NOMO-1 (cell line): ENCODE results near the gene CENPV.
"Not testable (repeated sequence)": the region's sequence is repeated elsewhere in the genome, so short reads cannot be mapped to it uniquely, and the experiment has no call there.

Experiments
- DNase-seq, 2 experiments: peaks; one replicate each; lab custom pipeline; 2025; ENCODE audit not compliant: unreplicated experiment in 2 of 2; lab: John Stamatoyannopoulos, UW

Gene CENPV

GRCh38 chr17:16353317-16354174, at the start of gene CENPV:
Gene CENPV (minus strand): TSS chr17:16353469. CDS start chr17:16353436, 33 bp downstream.
- DNase-seq: peak; percentile 34 to 59

GRCh38 chr17:16398270-16399267, 45.3 kb upstream of the CENPV start:
- no peak for DNase-seq

GRCh38 chr17:16396693-16397092, 43.4 kb upstream of the CENPV start:
- DNase-seq: not testable (repeated sequence)

GRCh38 chr17:16395887-16396286, 42.6 kb upstream of the CENPV start:
- DNase-seq: not testable (repeated sequence)

GRCh38 chr17:16392491-16392890, 39.2 kb upstream of the CENPV start:
- not testable (repeated sequence) for DNase-seq

GRCh38 chr17:16391451-16391850, 38.2 kb upstream of the CENPV start:
- no peak for DNase-seq

GRCh38 chr17:16386126-16386507, 32.8 kb upstream of the CENPV start:
- DNase-seq: not testable (repeated sequence)

GRCh38 chr17:16384557-16384956, 31.3 kb upstream of the CENPV start:
- no peak for DNase-seq

- DNase-seq: no peak
Measured at GRCh38 chr17:16383772-16384287, 30.6 kb upstream of the CENPV start.

GRCh38 chr17:16383216-16383615, 29.9 kb upstream of the CENPV start:
- DNase-seq: peak in 1 of 2 experiments; percentile 29

GRCh38 chr17:16381496-16381820, 28.2 kb upstream of the CENPV start:
- no peak for DNase-seq

GRCh38 chr17:16380640-16381495, 27.6 kb upstream of the CENPV start, which contains the start of gene UBB:
Gene UBB (plus strand): TSS chr17:16381091. CDS start chr17:16381908, 817 bp downstream.
- DNase-seq: peak; percentile 95 to 97

GRCh38 chr17:16379654-16380053, 26.4 kb upstream of the CENPV start:
- DNase-seq: no peak

GRCh38 chr17:16378636-16379282, 25.5 kb upstream of the CENPV start:
- DNase-seq: no peak

GRCh38 chr17:16377941-16378341, 24.7 kb upstream of the CENPV start:
- no peak for DNase-seq

GRCh38 chr17:16374146-16374938, 21.1 kb upstream of the CENPV start:
- DNase-seq: no peak

- no peak for DNase-seq
Measured at GRCh38 chr17:16371742-16372141, 18.5 kb upstream of the CENPV start.

- peak in 1 of 2 experiments; percentile 6 for DNase-seq
Measured at GRCh38 chr17:16364625-16365024, 11.4 kb upstream of the CENPV start.
